ENCODE measurements around the gene ACAD8.
A peak's percentile ranks its signal among the peaks of the same experiment; 100 is the strongest.

ACAD8 gene

DNA sequence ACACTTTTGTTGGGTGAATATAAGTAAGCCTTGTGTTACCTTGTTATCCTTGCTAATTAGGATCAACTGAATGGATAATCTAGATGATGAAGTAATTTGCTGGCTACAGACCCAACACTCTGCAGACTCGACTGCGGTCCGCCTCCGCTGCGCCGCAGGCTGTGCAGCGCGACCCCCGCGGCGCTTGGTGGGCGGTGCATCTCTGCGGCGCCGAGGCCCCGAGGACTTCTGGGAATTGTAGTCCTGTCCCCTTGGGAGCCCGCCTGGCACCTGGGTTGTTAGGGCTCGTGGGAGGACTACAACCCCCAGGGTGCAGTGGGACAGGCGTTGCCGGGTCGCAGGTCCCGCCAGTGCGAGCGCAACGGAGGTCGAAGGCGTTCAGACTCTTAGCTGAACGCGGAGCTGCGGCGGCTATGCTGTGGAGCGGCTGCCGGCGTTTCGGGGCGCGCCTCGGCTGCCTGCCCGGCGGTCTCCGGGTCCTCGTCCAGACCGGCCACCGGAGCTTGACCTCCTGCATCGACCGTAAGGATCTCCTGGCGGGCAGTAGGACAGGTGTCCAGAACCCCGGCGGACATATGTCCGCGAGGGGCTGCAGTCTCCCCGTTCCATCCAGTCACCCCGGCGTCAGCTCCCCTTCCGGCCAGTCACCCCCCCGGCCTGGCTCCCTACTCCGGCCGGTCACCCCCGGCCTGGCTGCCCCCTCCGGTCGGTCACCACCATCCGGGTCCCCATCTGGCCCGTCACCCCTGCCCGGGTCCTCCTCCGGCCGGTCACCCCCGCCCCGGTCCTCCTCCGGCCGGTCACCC, at the start of gene ACAD8, which contains the start of gene THYN1:
TSS of gene ACAD8 (plus strand) at position 381 of the 806 bp plus-strand sequence. CDS start at position 414, 33 bp downstream.
TSS of gene THYN1 (minus strand) at position 165 of the 806 bp plus-strand sequence. CDS start 470 bp downstream, outside the sequence.
- DNase-seq (ENCODE audit: low spot score): peak; percentile 95

DNA sequence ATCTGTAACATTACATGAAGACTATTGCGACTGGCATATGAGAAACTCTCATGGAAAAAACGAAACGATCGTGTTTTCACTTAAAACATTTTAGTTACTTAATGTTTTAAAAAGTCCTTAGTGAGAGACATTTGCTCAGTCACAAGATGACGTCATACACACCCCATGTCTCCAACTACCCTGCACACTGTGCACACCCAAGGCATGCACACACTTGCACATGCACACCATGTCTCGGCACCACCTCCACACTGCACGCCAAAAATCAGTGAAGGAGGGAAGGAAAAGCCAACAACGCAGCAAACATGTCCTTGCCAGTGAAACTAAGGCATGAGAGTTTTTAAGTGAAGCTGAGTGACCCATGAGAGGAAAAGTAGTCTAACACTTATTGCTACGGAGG, 47.6 kb upstream of the ACAD8 start:
- no peak for DNase-seq (ENCODE audit: low spot score)

DNA sequence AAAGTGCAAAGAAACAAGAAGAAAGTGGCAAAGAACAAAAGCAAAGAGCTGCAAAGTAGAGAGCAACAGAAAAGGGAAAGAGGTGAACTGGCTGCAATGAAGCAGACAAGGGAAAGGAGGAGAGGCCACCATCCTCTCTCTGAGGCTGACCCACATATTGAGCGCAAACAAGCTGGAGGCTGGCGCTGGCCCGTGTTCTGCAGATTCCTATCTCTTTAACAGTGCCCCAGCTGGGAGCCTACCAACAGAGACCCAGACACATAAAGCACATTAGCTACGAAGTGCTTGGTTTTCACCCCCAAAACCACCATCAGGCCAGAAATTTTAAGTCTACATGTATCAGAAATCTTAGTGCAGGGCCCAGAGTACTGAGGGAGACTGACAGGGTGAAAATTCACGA, 47.2 kb upstream of the ACAD8 start:
- DNase-seq (ENCODE audit: low spot score): no peak

DNA sequence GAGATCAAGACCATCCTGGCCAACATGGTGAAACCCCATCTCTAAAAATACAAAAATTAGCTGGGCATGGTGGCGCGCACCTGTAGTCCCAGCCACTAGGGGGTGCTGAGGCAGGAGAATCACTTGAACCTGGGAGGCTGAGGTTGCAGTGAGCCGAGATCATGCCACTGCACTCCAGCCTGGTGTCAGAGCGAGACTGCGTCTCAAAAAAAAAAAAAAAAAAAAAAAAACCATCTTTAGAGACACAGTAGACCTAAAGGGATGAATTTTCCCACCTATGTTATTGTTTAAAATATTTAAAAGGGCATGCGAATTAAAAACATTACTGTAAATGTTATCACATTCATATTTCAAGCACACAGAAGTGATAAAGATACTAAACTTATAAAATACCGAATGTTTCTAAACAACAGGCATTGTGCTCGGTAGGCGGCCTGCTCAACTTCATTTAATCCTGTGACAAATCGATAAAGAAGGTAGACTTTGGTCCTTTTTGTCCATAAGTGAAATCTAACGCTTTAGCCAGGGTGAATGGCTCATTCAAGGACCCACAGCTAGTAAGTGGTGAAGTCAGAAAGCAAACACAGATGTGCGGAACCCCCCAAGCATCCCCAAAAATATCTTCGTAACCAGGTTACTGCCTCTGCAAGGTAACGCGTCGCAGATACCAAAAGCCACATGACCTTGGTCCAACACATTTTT, 45.7 kb upstream of the ACAD8 start:
- peak; percentile 54 for DNase-seq (ENCODE audit: low spot score)

DNA sequence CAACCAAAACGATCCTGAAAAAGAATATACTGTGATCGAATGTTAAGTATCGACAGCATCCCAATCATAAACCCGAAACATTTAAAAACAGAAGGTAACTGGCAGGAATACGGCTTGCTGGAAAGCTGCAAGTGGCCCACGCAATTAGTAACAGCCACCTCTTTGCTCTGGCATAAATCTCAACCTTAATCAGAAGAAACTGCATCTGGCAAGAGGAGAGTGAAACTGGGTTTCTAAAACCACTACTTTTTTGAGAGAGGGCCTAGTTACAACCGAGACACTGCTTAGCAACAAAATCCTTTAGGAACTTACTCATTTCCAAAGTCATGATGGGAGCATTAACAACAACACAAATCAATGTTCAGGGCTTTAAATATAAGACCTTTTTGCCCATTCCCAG, 37.5 kb upstream of the ACAD8 start:
- no peak for DNase-seq (ENCODE audit: low spot score)

DNA sequence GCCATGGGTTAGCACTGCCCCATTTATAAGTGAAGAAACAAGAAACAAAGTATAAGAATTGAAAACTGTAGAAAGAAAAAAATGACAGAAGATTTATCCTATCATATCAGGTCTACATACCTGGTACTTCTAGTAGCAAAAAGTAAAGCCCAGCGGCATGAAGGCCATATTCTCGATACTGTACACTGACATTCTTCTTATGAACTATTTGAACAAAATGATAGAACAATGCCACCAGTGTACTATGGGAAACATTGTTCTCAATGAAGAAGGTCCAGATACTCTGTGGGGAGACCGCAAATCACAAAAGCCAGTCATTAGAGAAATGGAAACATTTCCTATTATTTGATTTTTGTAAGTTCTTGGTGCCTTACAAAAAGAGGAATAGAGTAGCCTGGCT, 36.6 kb upstream of the ACAD8 start:
- no peak for DNase-seq (ENCODE audit: low spot score)

DNA sequence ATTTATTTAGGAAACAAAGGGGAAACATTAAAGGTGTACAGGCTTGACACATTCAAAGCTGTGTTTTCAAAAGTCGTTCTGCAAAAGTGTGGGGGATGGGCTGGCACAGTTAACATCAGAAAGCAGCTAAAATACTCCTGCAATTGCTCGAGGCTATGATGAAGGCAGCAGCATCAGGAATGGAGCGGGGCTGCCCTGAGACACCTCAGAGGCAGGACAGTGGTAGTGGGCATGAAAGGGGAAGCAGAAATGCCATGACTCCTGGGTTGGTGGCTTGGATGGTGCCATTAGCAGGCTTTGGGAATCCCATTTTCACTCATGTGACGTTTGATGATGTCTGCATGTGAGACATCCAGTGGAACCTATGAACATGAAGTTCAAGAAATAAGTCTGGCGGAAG, 30.2 kb upstream of the ACAD8 start:
- DNase-seq (ENCODE audit: low spot score): peak; percentile 19

DNA sequence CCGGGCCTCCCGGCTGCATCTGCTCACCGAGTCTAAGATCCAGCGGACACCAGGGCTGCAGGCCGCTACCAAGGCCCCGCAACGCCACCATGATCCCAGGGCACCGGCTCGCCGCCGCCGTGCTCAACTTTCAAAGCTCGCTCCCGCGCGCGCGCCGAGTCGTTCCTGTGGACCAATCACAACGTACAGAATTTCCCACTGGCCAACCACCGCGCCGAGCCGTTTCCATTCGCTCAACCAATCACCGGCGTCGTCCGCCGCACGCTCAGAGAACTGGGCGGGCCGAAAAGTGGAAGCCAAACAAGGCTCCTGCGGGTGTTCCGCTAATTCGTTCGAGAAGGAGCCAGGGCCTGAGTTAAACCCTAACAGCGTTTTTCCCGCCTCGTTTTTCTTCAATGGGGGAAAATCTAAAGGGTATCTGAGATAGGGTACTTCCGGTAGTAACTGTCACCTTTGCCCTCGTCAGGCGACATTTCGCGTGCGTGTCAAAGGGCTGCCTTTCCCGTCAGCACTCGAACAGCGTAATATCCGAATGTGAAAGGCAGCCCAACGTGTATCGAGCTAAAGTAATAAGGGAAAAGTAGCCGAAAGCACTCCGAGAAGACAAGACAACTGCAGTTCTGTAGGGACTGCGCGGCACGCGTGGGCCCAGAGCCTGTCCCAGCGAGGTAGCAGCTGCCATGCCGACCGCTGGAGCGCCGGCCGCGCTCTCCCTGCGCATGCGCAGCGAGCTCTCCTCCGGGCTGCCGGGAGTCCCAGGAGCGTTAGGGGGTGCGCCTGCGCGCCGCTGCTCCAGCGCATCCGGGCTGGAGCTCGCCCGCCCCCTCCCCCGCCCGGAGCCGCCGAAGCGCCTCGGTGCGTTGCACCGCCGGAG, 29.3 kb upstream of the ACAD8 start, which contains the start of the genes NCAPD3 and VPS26B:
TSS of gene NCAPD3 (minus strand) at position 132 of the 874 bp plus-strand sequence. CDS start at position 91, 41 bp downstream.
TSS of gene VPS26B (plus strand) at position 836 of the 874 bp plus-strand sequence. CDS start 452 bp downstream, outside the sequence.
- peak; percentile 96 for DNase-seq (ENCODE audit: low spot score)

DNA sequence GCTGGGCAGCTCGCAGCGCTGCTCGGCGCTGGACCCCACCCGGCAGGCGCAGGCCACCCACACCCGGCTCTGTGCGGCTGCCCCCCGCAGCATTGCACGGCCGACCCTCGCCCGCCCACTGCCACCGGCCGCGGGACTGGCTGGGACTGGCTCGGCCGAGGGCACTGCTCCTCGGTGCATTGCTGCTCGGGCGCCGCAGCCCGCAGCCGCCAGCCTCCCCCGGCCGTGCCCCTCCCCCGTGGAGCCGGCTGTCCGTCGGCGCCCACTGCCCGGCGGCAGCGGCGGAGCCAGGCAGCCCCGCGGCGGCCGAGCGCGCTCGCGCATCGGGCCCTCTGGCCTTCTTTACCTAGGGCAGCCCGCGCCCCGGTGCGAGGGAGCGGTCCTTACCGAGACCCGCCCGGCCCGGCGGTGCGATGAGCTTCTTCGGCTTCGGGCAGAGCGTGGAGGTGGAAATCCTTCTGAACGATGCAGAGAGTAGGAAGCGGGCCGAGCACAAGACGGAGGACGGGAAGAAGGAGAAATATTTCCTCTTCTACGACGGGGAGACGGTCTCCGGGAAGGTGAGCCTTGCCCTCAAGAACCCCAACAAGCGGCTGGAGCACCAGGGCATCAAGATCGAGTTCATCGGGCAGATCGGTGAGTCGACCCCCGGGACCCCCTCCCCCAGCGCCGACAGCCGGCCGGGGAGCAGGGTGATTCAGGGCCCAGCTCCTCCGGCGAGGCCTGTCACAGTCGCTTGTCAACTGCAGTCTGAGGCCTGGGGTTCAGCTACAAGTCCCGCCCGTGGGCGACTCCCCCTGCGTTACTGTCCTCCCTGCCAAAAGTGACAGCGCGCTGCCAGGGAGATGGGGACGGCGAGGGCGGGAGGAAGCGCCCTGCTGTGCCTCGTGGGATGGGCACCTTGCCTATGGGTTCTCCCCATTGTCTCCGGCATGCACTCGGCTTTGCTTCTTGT, 28.4 kb upstream of the ACAD8 start:
- DNase-seq (ENCODE audit: low spot score): peak; percentile 82

DNA sequence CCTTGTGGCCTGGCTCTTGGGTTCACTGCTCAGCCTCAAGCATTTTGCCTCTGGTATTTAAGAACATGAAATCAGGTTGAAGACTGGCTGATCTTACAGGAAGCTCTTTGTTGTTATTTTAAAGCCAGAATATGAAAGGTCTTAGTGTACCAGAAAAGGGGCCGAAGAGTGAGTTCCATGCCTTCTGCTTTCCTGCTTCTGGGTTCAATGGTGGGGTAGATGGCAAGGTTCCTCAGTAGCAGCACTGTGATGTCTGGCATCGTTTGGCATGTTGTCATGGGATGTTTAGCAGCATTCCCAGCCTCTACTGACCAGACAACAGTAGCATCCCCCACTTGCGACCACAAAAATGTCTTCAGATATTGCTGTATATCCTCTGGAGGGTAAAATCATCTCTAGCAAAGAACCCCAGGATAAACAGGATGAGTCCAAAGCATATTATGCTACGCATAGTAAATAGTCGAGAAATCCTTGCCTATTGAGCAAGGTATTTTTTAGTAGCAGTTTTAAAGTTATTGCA, 26.5 kb upstream of the ACAD8 start:
- no peak for DNase-seq (ENCODE audit: low spot score)

DNA sequence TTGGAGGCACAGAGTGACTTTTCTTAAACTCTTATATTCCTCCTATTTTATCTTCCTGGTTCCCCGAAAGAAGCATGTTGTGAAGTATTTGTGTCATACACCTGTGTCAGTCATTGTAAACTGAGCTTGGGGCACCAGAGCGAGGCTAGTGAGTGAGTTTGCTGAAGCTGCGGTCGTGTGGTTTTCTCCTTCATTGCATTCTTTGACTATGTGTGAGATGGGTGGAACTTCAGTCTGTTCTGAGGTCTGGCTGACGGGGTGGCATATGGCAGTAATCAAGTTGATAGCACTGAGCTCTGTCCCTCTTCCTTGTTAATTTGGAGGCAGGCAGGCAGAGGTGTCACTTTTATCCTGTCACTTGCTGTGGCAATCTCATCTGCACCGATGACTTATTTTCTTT, 24.7 kb upstream of the ACAD8 start:
- DNase-seq (ENCODE audit: low spot score): no peak

DNA sequence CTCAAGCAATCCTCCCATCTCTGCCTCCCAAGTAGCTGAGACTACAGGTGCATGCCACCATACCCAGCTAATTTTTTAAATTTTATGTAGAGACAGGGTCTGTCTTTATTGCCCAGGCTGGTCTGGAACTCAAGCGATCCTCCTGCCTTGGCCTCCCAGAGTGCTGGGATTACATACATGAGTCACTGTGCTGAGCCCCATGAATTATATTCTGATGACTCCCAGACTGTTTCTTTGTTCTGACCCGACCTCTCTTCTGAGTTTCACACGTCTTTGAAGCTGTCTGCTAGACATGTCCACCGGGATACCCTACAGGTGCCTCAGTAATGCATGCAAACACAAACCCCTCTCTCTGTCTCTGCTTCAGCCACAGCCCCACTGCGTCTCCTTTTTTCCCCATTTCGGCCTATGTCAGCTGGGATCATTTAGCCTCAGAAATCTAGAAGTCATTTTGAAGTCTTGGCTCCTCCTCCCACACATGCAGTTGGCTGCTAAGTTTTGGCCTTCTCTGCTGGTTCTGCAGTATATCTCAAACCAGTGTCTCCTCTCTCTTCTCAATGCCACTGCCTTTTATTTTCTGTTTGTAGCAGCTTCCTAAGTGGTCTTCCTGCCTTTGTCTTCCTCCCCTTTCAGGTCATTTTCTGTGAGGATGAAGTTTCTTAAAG, 24.1 kb upstream of the ACAD8 start:
- DNase-seq (ENCODE audit: low spot score): no peak

DNA sequence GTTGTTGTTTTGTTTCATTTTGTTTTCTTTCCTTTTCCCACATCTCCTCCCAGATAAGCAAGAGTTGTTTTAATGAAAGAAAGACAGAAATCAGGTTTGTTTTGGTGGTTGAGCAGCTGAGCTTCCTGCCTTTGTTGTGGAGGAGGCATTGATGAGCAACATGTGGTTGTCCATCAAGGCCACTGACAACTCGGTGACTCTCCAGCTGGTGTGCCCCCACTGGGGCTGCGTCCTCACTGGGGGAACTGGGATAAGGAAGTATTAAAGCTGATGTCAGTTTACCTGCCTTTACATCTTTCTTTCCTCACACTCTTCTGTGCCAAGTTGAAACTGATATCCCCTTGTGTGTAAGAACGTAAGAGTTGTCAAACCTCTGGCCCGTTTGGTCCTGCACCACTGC, 23.0 kb upstream of the ACAD8 start:
- no peak for DNase-seq (ENCODE audit: low spot score)

DNA sequence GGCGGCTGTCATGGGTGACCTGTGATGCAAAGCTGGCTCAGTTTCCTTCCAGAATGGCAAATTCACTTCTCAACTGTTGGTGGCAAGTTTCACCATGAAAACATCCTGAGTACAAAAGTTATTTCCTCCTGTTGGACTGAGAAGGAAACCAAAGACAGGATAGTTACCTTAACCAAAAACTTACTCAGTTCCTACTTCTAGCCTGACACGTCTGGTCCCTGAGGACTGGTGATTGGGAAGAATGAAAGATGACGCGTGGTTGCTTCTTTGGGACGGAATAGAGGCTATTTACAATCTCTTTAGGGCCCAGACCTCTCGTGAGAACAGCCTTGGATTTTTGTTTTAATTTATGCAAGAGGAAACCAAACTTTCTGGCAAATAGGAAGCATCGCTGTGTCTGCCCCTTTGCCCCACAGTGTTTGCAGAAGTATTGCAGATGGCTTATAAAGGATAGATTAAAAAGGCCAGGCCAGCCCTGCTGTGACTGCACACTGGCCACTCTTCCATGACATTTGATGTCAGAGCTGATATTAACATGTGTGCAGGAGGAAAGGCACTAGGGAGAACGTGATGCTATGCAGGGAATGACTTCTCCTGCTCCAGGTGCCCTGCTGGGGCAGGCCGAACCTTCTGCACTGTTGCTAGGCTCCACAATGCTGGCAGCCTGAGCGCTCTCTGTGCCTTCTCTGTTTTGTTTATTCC, 21.3 kb upstream of the ACAD8 start:
- no peak for DNase-seq (ENCODE audit: low spot score)

DNA sequence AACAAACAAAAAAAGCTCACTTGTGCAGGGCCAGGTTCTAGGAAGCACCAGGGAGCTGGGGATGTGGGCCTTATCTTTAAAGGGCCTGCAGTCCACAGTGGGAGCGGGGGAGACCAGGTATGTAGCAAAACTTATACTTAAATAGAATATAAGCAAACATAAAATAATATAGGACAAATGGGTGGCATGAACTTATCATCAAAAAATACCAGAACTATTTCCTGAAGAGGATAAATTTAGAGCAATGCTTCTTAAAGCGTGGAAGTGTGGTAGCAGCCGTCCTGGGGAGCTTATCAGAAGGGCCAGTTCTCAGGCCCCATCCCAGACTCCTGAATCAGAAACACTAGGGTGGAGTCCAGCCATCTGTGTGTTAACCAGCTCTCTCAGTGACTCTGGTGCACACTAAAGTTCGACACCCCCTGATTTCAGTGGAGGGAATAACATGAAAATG, 19.6 kb upstream of the ACAD8 start:
- peak; percentile 64 for DNase-seq (ENCODE audit: low spot score)

DNA sequence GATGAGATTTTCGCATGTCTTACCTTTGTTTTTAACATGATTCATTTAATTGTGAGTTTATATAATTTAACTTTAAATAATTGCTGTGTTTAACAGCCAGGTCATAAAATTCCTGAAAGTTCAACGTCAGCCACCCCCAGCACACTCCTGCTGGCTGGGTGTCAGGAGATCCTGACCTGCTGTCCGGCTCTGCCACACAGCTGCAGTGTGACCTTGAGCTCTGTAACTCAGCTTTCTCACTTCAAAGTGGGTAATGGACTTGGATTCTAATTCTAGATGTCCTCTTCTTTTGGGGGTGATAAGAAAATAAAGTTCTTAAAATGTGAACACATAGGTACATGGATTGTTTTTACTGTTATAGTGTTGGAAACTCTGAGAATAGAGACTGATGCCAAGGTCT, 18.0 kb upstream of the ACAD8 start:
- DNase-seq (ENCODE audit: low spot score): no peak

DNA sequence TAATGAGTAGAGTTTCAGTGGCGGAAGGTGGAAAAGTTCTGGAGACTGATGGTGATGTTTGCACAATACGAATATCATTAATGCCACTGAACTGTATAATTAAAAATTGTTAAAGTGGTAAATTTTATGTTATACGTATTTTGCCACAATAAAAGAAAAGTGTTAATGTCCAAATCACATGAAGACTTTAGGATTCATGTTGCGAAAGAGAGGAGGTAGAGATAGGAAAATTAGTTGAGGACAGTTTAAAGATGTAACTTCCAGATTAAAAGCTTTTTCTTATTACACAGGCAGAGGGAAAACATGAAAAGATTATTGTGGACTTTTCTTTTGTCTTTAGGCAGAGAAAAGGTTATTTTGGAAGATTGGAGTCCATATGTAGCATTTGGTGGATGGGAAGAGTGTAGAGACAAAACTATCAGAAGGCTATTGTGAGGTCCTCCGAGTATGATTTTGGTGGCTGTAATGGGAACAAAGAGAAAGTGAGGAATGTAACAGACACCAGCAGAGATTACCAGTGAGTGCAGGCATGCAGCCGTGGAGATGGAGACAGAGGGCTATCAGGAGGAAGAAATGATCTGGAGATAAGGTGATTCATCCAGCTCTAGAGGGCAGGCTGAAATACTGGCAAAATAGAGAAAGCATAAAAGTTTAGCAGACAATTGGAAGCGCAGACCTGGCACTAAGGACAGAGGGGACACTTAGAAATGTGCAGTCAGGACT, 16.4 kb upstream of the ACAD8 start:
- DNase-seq (ENCODE audit: low spot score): no peak

DNA sequence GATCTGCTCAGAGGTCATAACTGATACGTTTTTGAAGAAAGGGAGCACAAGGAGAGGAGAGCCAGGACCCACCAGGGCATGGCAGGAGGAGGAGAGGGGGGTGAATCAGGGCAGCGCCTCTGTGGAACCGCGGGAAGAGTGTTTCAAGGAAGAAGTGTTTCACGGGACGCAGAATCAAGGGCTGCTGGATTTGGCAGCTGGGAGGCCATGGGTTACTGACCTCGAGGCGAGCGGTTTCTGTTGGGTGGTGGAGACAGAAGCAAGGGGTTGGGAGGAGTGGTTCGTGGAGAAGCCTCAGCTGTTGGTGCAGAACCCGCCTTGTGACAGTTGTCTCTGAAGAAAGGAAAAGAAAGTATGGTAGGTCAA, 15.8 kb upstream of the ACAD8 start:
- no peak for DNase-seq (ENCODE audit: low spot score)

DNA sequence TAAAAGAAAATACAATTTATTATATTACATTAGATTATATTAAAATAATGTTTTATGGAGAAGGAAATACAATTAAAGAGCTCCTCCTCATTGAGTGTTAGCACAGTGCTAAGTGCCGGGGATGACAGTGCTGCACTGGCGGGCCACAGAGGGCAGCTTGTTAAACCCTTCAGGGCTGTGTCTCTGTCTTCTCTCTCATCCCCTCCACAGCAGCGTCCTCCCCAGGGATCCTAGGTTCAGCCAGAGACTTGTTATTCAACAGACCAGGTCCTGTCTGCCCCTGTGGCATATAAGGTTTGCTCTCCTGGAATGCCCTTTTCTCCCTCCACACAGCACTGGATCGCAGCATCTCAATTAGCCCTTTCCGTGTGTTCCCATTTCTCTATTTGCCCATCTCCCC, 14.4 kb upstream of the ACAD8 start:
- no peak for DNase-seq (ENCODE audit: low spot score)

Data from hematopoietic multipotent progenitor cell treated with erythropoietin and hydrocortisone succinate and interleukin-3 and kit ligand, for 15 days (in vitro differentiated cells).